Measurements from ENCODE around the gene PTPN1.

Gene PTPN1

GRCh38 chr20:50605136-50605535 is 95.0 kb downstream of the PTPN1 start:
- H3K4me3 ChIP-seq (ENCODE audit: low read depth, low read length): no peak overlapping the region
- no peak for TF ChIP-seq CTCF (IDR thresholded peaks at IDR 0.05; ENCODE audit: borderline replicate concordance, insufficient read depth, low read depth, low read length)

GRCh38 chr20:50607436-50607835 is 97.3 kb downstream of the PTPN1 start:
- TF ChIP-seq CTCF (IDR thresholded peaks at IDR 0.05; ENCODE audit: borderline replicate concordance, insufficient read depth, low read depth, low read length): no peak
- H3K4me3 ChIP-seq (ENCODE audit: low read depth, low read length): no peak overlapping the region

GRCh38 chr20:50607850-50608749 is 97.9 kb downstream of the PTPN1 start:
- no peak for TF ChIP-seq CTCF (IDR thresholded peaks at IDR 0.05; ENCODE audit: borderline replicate concordance, insufficient read depth, low read depth, low read length)
- H3K4me3 ChIP-seq (ENCODE audit: low read depth, low read length): no peak overlapping the region

- H3K4me3 ChIP-seq (ENCODE audit: low read depth, low read length): no peak overlapping the region
- TF ChIP-seq CTCF (IDR thresholded peaks at IDR 0.05; ENCODE audit: borderline replicate concordance, insufficient read depth, low read depth, low read length): no peak
Observed at GRCh38 chr20:50608750-50609104, 98.5 kb downstream of the PTPN1 start.

GRCh38 chr20:50609438-50609989 is 99.3 kb downstream of the PTPN1 start:
- no peak overlapping the region for H3K4me3 ChIP-seq (ENCODE audit: low read depth, low read length)
- no peak for TF ChIP-seq CTCF (IDR thresholded peaks at IDR 0.05; ENCODE audit: borderline replicate concordance, insufficient read depth, low read depth, low read length)

GRCh38 chr20:50610212-50610718 is 100.1 kb downstream of the PTPN1 start:
- no peak overlapping the region for H3K4me3 ChIP-seq (ENCODE audit: low read depth, low read length)
- no peak for TF ChIP-seq CTCF (IDR thresholded peaks at IDR 0.05; ENCODE audit: borderline replicate concordance, insufficient read depth, low read depth, low read length)
